BLaER1 treated with 17β-estradiol and CSF1 and Interleukin-3, amounts not matched to agents 10 nM and 100 nM (cell line): ENCODE data around the gene ITGA2B.

Experiments
- H3K27ac ChIP-seq, 11 experiments: shearing (Covaris generic); formaldehyde crosslinking; 2 replicates each; pipeline ENCODE4 v1.8.1; 2022
- H3K27me3 ChIP-seq, 11 experiments: shearing (Covaris generic); formaldehyde crosslinking; 2 replicates each; pipeline ENCODE4 v1.8.1; 2022
- H3K36me3 ChIP-seq, 11 experiments: shearing (Covaris generic); formaldehyde crosslinking; 2 replicates each; pipeline ENCODE4 v1.8.1; 2022
- H3K4me1 ChIP-seq, 10 experiments: shearing (Covaris generic); formaldehyde crosslinking; 2 replicates each; pipeline ENCODE4 v1.8.1; 2022
- H3K4me2 ChIP-seq, 11 experiments: shearing (Covaris generic); formaldehyde crosslinking; 2 replicates each; pipeline ENCODE4 v1.8.1; 2022
- H3K4me3 ChIP-seq, 10 experiments: shearing (Covaris generic); formaldehyde crosslinking; 2 replicates each; pipeline ENCODE4 v1.8.1; 2022
- H3K9ac ChIP-seq, 11 experiments: shearing (Covaris generic); formaldehyde crosslinking; 2 replicates each; pipeline ENCODE4 v1.8.1; 2022
- H3K9me3 ChIP-seq, 11 experiments: shearing (Covaris generic); formaldehyde crosslinking; replicated peaks in 1 of 11; 2 replicates each; pipeline ENCODE4 v1.8.1; 2022
- H4K20me1 ChIP-seq, 11 experiments: shearing (Covaris generic); formaldehyde crosslinking; 2 replicates each; pipeline ENCODE4 v1.8.1; 2022
- Cebpa-rat ChIP-seq, 11 experiments: shearing (Covaris generic); IDR thresholded peaks; 2 replicates each; pipeline ENCODE4 v1.8.1; 2022

ITGA2B gene

GRCh38 chr17:44327715-44328449 lies 61.6 kb downstream of the ITGA2B start:
- H3K4me3 ChIP-seq = no peak overlapping the region
- no peaks in the 10 kb centered on the region for H3K9me3 ChIP-seq
- peak overlapping the region in 8 of 11 experiments; percentile 0 to 59 (median 42); a peak in 7 of 22 replicates for H3K27ac ChIP-seq
- no peaks in the 10 kb centered on the region for H3K36me3 ChIP-seq
- no peak for TF ChIP-seq Cebpa-rat (IDR thresholded peaks at IDR 0.05)
- peak overlapping the region; percentile 26 to 76 (median 66) for H3K4me2 ChIP-seq
- H3K4me1 ChIP-seq = peaks cover 54 to 74% (median 60%) of the 10 kb centered on the region in 10 experiments
- H4K20me1 ChIP-seq = peaks cover 0 to 17% (median 9%) of the 10 kb centered on the region in 11 experiments; a peak in 12 of 22 replicates
- H3K9ac ChIP-seq = peak overlapping the region in 5 of 11 experiments; percentile 9 to 48 (median 44); a peak in 9 of 22 replicates
- H3K27me3 ChIP-seq = no peaks in the 10 kb centered on the region

- peaks cover 6 to 8% (median 7%) of the 10 kb centered on the region in 11 experiments; a peak in 21 of 22 replicates for H3K36me3 ChIP-seq
Observed at GRCh38 chr17:44326861-44327444, 62.5 kb downstream of the ITGA2B start.

GRCh38 chr17:44324571-44325275 lies 64.7 kb downstream of the ITGA2B start, which contains the start of gene SLC25A39:
SLC25A39 (minus strand) TSS chr17:44324823; CDS start chr17:44323562, 1,261 bp downstream.
- Histone ChIP-seq H3K4me3 (peak within 1 kb of the TSS; percentile 86 to 100 (median 99)), H3K4me2 (peak within 1 kb of the TSS; percentile 96 to 100 (median 99)), H4K20me1 (peaks cover 0 to 48% (median 27%) of the 10 kb centered on the region in 11 experiments; a peak in 17 of 22 replicates), H3K27me3 (no peaks in the 10 kb centered on the region), H3K36me3 (peaks cover 28 to 30% (median 29%) of the 10 kb centered on the region in 11 experiments), H3K4me1 (peaks cover 37 to 60% (median 49%) of the 10 kb centered on the region in 10 experiments), H3K9ac (peak within 1 kb of the TSS; percentile 88 to 97 (median 94)), H3K27ac (peak within 1 kb of the TSS; percentile 78 to 89 (median 86)), H3K9me3 (no peaks in the 10 kb centered on the region)
- TF ChIP-seq Cebpa-rat (IDR thresholded peaks at IDR 0.05) = no peak

More at GRCh38 chr17:44326861-44327444, 62.5 kb downstream of the ITGA2B start:
- peak overlapping the region in 2 of 11 experiments; percentile 40 to 44; a peak in 1 of 22 replicates for H3K9ac ChIP-seq
- TF ChIP-seq Cebpa-rat (IDR thresholded peaks at IDR 0.05) = no peak
- H3K27ac ChIP-seq = peak overlapping the region in 1 of 11 experiments; percentile 15; a peak in 2 of 22 replicates
- H3K4me3 ChIP-seq = 0 out of 20 replicates have a peak overlapping the region, but pooled peaks of 2 of the 10 experiments have one; percentile 2 to 99
- H3K4me2 ChIP-seq = peak overlapping the region; percentile 43 to 76 (median 67); a peak in 20 of 22 replicates
- no peaks in the 10 kb centered on the region for H3K27me3 ChIP-seq
- H3K4me1 ChIP-seq = peaks cover 44 to 71% (median 57%) of the 10 kb centered on the region in 10 experiments
- no peaks in the 10 kb centered on the region for H3K9me3 ChIP-seq
- peaks cover 0 to 26% (median 14%) of the 10 kb centered on the region in 11 experiments; a peak in 14 of 22 replicates for H4K20me1 ChIP-seq

GRCh38 chr17:44324092-44324570 lies 65.3 kb downstream of the ITGA2B start:
- Histone ChIP-seq H4K20me1 (peaks cover 0 to 54% (median 32%) of the 10 kb centered on the region in 11 experiments; a peak in 17 of 22 replicates), H3K27ac (peak overlapping the region; percentile 72 to 89 (median 86)), H3K9me3 (no peaks in the 10 kb centered on the region), H3K4me3 (peak overlapping the region; percentile 86 to 100 (median 99)), H3K4me2 (peak overlapping the region; percentile 96 to 100 (median 99)), H3K36me3 (peaks cover 34 to 36% (median 35%) of the 10 kb centered on the region in 11 experiments), H3K4me1 (peaks cover 37 to 60% (median 48%) of the 10 kb centered on the region in 10 experiments), H3K27me3 (no peaks in the 10 kb centered on the region), H3K9ac (peak overlapping the region; percentile 88 to 97 (median 94))
- TF ChIP-seq Cebpa-rat (IDR thresholded peaks at IDR 0.05) = no peak

DNA sequence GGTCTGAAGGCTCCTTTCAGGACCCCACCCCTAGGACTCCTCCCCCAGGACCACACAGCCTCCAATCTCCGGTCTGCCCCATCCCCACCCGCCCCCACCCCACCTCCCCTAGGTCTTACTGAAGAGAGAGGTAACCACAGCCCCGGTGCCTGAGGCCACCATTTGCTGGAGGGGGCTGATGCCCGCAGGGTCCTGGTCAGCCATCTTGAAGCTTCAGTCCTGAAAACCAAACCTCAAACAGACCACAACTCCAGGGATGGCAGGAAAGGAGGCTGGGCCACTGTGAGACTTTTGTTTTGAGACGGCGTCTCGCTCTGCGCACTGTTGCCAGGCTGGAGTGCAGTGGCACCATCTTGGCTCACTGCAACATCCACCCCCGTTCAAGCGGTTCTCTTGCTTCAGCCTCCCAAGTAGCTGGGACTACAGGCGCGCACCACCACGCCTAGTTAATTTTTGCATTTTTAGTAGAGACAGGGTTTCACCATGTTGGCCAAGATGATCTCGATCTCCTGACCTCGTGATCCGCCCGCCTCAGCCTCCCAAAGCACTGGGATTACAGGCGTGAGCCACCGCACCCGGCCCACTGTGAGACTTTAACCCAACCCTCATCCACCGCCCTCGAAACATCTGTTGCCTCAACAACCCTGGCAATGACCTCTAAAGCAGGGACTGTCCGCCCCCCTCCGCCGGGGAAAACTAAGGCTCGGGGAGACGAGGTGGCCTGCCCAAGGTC lies 65.9 kb downstream of the ITGA2B start:
- H3K27ac ChIP-seq = peak overlapping the region; percentile 72 to 89 (median 86); a peak in 21 of 22 replicates
- H3K4me1 ChIP-seq = peaks cover 32 to 55% (median 42%) of the 10 kb centered on the region in 10 experiments
- H3K4me3 ChIP-seq = peak overlapping the region; percentile 86 to 100 (median 99)
- peaks cover 34 to 42% (median 40%) of the 10 kb centered on the region in 11 experiments for H3K36me3 ChIP-seq
- H3K27me3 ChIP-seq = peaks cover 0 to 4% (median under 1%) of the 10 kb centered on the region in 11 experiments; a peak in 10 of 22 replicates
- peak overlapping the region; percentile 88 to 97 (median 94) for H3K9ac ChIP-seq
- H3K4me2 ChIP-seq = peak overlapping the region; percentile 96 to 100 (median 99)
- H4K20me1 ChIP-seq = peaks cover 0 to 60% (median 36%) of the 10 kb centered on the region in 11 experiments; a peak in 19 of 22 replicates
- H3K9me3 ChIP-seq = no peaks in the 10 kb centered on the region
- no peak for TF ChIP-seq Cebpa-rat (IDR thresholded peaks at IDR 0.05)

GRCh38 chr17:44322236-44322895 lies 67.1 kb downstream of the ITGA2B start:
- H3K27ac ChIP-seq = no peak overlapping the region
- H4K20me1 ChIP-seq = peaks cover 0 to 72% (median 45%) of the 10 kb centered on the region in 11 experiments; a peak in 19 of 22 replicates
- H3K4me1 ChIP-seq = peaks cover 21 to 43% (median 30%) of the 10 kb centered on the region in 10 experiments
- H3K9me3 ChIP-seq = peaks cover 0 to 7% (median 4%) of the 10 kb centered on the region in 11 experiments; a peak in 11 of 22 replicates
- peak overlapping the region in 1 of 11 experiments; percentile 99; a peak in 2 of 22 replicates for H3K4me2 ChIP-seq
- H3K9ac ChIP-seq = peak overlapping the region in 2 of 11 experiments; percentile 44 to 94; a peak in 2 of 22 replicates
- peaks cover 34 to 53% (median 43%) of the 10 kb centered on the region in 11 experiments for H3K36me3 ChIP-seq
- TF ChIP-seq Cebpa-rat (IDR thresholded peaks at IDR 0.05) = no peak
- H3K4me3 ChIP-seq = no peak overlapping the region
- H3K27me3 ChIP-seq = peaks cover 9 to 15% (median 12%) of the 10 kb centered on the region in 11 experiments
